Spleen (tissue), 11 donors: Measurements from ENCODE around the gene OR2V2. TPM values are rescaled to one million over a fixed set of nuclear protein-coding genes. Genes with fewer than 3 reads are reported as not detected.

ENCODE experiments used
- DNase-seq: peaks from one replicate; pipeline ENCODE4 v3.0.0-alpha.2; 2020
- H3K27ac ChIP-seq, 8 donors: fragments of 200-600 bp; sonication (generic) in 7 of 8; 1 replicate in 4 of 8; 2 replicates in 4 of 8; pipeline versions ENCODE4 v1.5.0 to v1.8.0; 2016 to 2021; ENCODE audit warnings: inconsistent platforms in 4 of 8, mild to moderate bottlenecking in 4 of 8, moderate library complexity in 1 of 8
- H3K27me3 ChIP-seq, 7 donors: fragments of 200-600 bp; sonication (generic) in 6 of 7; replicated peaks in 1 of 7; 1 replicate in 4 of 7; 2 replicates in 3 of 7; pipeline versions ENCODE4 v1.5.0 to v1.8.0; 2016 to 2021; ENCODE audit warnings: inconsistent platforms in 3 of 7, mild to moderate bottlenecking in 1 of 7
- H3K36me3 ChIP-seq, 6 donors: fragments of 200-600 bp; sonication (generic) in 5 of 6; 1 replicate in 4 of 6; 2 replicates in 2 of 6; pipeline versions ENCODE4 v1.5.0 to v1.8.0; 2016 to 2021; ENCODE audit warnings: inconsistent platforms in 2 of 6
- H3K4me1 ChIP-seq, 6 donors: fragments of 200-600 bp; sonication (generic) in 5 of 6; 1 replicate in 3 of 6; 2 replicates in 3 of 6; pipeline versions ENCODE4 v1.5.0 to v1.8.0; 2016 to 2021; ENCODE audit warnings: inconsistent platforms in 3 of 6
- H3K4me3 ChIP-seq, 8 donors: fragments of 200-600 bp; sonication (generic) in 7 of 8; 1 replicate in 4 of 8; 2 replicates in 4 of 8; pipeline versions ENCODE4 v1.5.0 to v1.8.0; 2016 to 2021; ENCODE audit warnings: inconsistent platforms in 4 of 8, mild to moderate bottlenecking in 4 of 8, moderate library complexity in 2 of 8
- H3K9me3 ChIP-seq, 8 donors: fragments of 200-600 bp; sonication (generic) in 7 of 8; 1 replicate in 4 of 8; 2 replicates in 4 of 8; pipeline versions ENCODE4 v1.5.0 to v1.8.0; 2016 to 2021; ENCODE audit warnings: inconsistent platforms in 4 of 8
- POLR2A ChIP-seq, 3 donors: fragments of 450-650 bp; IDR thresholded peaks; one replicate each; pipeline ENCODE4 v1.5.1; 2017; ENCODE audit warnings: antibody characterized with exemption in 3 of 3, mild to moderate bottlenecking in 1 of 3
- POLR2AphosphoS5 ChIP-seq, 3 donors: sonication (generic); formaldehyde crosslinking; IDR thresholded peaks; one replicate each; pipeline ENCODE4 v1.5.1; 2017; ENCODE audit warnings: antibody characterized with exemption in 3 of 3
- WGBS, 5 donors: extraction: QIAGEN DNeasy Blood & Tissue Kit in 3 of 5; methylation state at CpG; one replicate each; pipeline versions ENCODE4 v1.1.5 to v1.1.7; 2013 to 2018; 5-methylcytosine and 5-hydroxymethylcytosine counted together
- intact Hi-C: fragments of 100-400 bp; cut with DNase I; formaldehyde crosslinking; loops from one replicate; pipeline ENCODE4 v1.15.0; 2023; ENCODE audit warnings: low total_unique reads
- polyA plus RNA-seq, 3 donors: library from polyadenylated mRNA; stranded (reverse); fragments of 200-250 nt; gene quantifications; one replicate each; pipeline ENCODE4 v1.2.1, GENCODE V29; 2013
- total RNA-seq, 7 donors: library from RNA; depleted of rRNA in 3 of 7; stranded (reverse); fragments of >200 nt in 3 of 7; fragmentation: NEBNext Ultra II Directional in 4 of 7; extraction: Animal tissue kit (Norgen Biotek cat#: 25700) in 4 of 7; gene quantifications; one replicate each; pipeline versions ENCODE4 v1.1.0 to v1.2.1, GENCODE V29; 2016 to 2021
- TF ChIP-seq, protein P1 (sequence below), 11 experiments: fragments of 200-600 bp in 7 of 11; fragments of 450-650 bp in 4 of 11; sonication (generic) in 4 of 11; IDR thresholded peaks in 8 of 11; conservative IDR thresholded peaks in 3 of 11; 1 replicate in 7 of 11; 2 replicates in 4 of 11; pipeline versions ENCODE4 v1.4.0 to v1.8.0; 2016 to 2021; ENCODE audit warnings: antibody characterized with exemption in 11 of 11, inconsistent platforms in 4 of 11, mild to moderate bottlenecking in 1 of 11
- donor health status: healthy with polysubstance abuse.
- donor health status: DM: no; HTN: no; CAD: no; lungs with moderate emphysema.
- donor health status: DM: no; HTN: no; CAD: no.
- donor health status: Bipolar disorder and iron deficiency.
- donor health status: healthy.
- donor health status: DM: no; HTN: no; CAD: no.
- donor health status: DM: yes; HTN: yes; CAD: no.

Gene OR2V2
- total and polyA plus RNA-seq, 10 donors, result not detected

DNA sequence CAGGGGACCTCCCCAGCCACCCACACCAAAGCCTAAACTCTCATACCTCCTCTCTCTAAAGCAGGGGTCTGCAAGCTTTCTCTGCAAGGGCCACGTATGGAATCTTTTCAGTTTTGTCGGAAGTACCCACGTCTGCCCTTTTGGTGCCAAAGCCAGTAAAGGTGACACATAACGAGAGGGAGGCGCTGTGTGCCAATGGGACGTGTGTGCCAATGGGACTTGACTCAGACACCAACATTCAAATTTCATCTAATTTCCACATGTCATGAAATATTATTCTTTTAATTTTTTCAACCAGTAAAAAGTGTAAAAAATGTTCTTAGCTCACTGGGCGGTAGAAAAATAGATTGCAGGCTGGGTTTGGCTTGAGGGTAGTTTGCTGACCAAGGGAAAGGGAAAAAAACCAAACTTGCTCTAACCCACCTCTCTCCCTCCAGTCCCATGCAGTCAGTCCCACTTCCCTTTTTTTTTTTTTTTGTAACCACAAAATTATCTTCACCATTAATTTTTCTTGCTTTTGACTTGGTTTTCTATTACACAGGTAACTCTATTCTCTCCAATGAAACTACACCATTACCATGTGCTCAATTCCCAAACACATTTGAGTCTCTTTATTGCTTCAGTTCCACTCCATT is 41.9 kb upstream of the OR2V2 start:
- no peak overlapping the region for H3K4me3 ChIP-seq
- 45 to 72% (median 62%) methylated on average over 7 of the region's 7 CpGs for WGBS, 5 donors
- H3K27ac ChIP-seq, result no peak overlapping the region
- H3K36me3 ChIP-seq, result no peaks in the 10 kb centered on the region
- TF ChIP-seq POLR2AphosphoS5 (IDR thresholded peaks at IDR 0.05) (no peak), POLR2A (IDR thresholded peaks at IDR 0.05) (no peak)
- TF ChIP-seq, protein P1, sequence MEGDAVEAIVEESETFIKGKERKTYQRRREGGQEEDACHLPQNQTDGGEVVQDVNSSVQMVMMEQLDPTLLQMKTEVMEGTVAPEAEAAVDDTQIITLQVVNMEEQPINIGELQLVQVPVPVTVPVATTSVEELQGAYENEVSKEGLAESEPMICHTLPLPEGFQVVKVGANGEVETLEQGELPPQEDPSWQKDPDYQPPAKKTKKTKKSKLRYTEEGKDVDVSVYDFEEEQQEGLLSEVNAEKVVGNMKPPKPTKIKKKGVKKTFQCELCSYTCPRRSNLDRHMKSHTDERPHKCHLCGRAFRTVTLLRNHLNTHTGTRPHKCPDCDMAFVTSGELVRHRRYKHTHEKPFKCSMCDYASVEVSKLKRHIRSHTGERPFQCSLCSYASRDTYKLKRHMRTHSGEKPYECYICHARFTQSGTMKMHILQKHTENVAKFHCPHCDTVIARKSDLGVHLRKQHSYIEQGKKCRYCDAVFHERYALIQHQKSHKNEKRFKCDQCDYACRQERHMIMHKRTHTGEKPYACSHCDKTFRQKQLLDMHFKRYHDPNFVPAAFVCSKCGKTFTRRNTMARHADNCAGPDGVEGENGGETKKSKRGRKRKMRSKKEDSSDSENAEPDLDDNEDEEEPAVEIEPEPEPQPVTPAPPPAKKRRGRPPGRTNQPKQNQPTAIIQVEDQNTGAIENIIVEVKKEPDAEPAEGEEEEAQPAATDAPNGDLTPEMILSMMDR (IDR thresholded peaks at IDR 0.05 in 8 of 11, conservative IDR thresholded peaks at IDR 0.05 in 3 of 11), result no peak
- H3K4me1 ChIP-seq, result peaks cover 0 to 5% (median under 1%) of the 10 kb centered on the region in 6 donors
- H3K9me3 ChIP-seq, result no peaks in the 10 kb centered on the region
- no peak for DNase-seq
- intact Hi-C loops, result no loop called here
- peaks cover 3 to 75% (median 24%) of the 10 kb centered on the region in 7 donors for H3K27me3 ChIP-seq

- no peaks in the 10 kb centered on the region for H3K9me3 ChIP-seq
- no peak overlapping the region for H3K4me3 ChIP-seq
- peaks cover 0 to 4% (median 0%) of the 10 kb centered on the region in 6 donors for H3K4me1 ChIP-seq
- no peak for DNase-seq
- TF ChIP-seq, protein P1 (IDR thresholded peaks at IDR 0.05 in 8 of 11, conservative IDR thresholded peaks at IDR 0.05 in 3 of 11), result no peak
- TF ChIP-seq POLR2A (IDR thresholded peaks at IDR 0.05) (no peak), POLR2AphosphoS5 (IDR thresholded peaks at IDR 0.05) (no peak)
- intact Hi-C loops, result no loop called here
- no peaks in the 10 kb centered on the region for H3K36me3 ChIP-seq
- H3K27ac ChIP-seq, result no peak overlapping the region
- 74 to 81% (median 78%) methylated on average over 9 of the region's 9 CpGs for WGBS, 5 donors
- peaks cover 3 to 92% (median 24%) of the 10 kb centered on the region in 7 donors for H3K27me3 ChIP-seq
Measured at GRCh38 chr5:181107699-181108098, 39.7 kb upstream of the OR2V2 start.

- Histone ChIP-seq H3K4me1 (peaks cover 0 to 4% (median 0%) of the 10 kb centered on the region in 6 donors), H3K27ac (no peak overlapping the region), H3K27me3 (peaks cover 3 to 95% (median 24%) of the 10 kb centered on the region in 7 donors), H3K4me3 (no peak overlapping the region), H3K36me3 (no peaks in the 10 kb centered on the region), H3K9me3 (no peaks in the 10 kb centered on the region)
- DNase-seq, result no peak
- WGBS, 5 donors, result 71 to 82% (median 73%) methylated on average over 13 to 14 of the region's 14 CpGs
- TF ChIP-seq, protein P1 (IDR thresholded peaks at IDR 0.05 in 8 of 11, conservative IDR thresholded peaks at IDR 0.05 in 3 of 11), result no peak
- TF ChIP-seq POLR2A (IDR thresholded peaks at IDR 0.05) (no peak), POLR2AphosphoS5 (IDR thresholded peaks at IDR 0.05) (no peak)
- intact Hi-C loops, result no loop called here
Measured at GRCh38 chr5:181108578-181109165, 38.7 kb upstream of the OR2V2 start.

GRCh38 chr5:181109489-181110013 is 37.8 kb upstream of the OR2V2 start:
- H3K27me3 ChIP-seq, result peaks cover 3 to 98% (median 27%) of the 10 kb centered on the region in 7 donors

More at GRCh38 chr5:181109489-181110013, 37.8 kb upstream of the OR2V2 start:
- peaks cover 0 to 3% (median 0%) of the 10 kb centered on the region in 6 donors for H3K4me1 ChIP-seq
- 46 to 58% (median 55%) methylated on average over 7 to 11 of the region's 11 CpGs for WGBS, 5 donors
- no peak for DNase-seq
- H3K27ac ChIP-seq, result no peak overlapping the region
- TF ChIP-seq, protein P1 (IDR thresholded peaks at IDR 0.05 in 8 of 11, conservative IDR thresholded peaks at IDR 0.05 in 3 of 11), result no peak
- TF ChIP-seq POLR2A (IDR thresholded peaks at IDR 0.05) (no peak), POLR2AphosphoS5 (IDR thresholded peaks at IDR 0.05) (no peak)
- no peaks in the 10 kb centered on the region for H3K36me3 ChIP-seq
- peaks cover 0 to 8% (median 0%) of the 10 kb centered on the region in 8 donors for H3K9me3 ChIP-seq
- H3K4me3 ChIP-seq, result no peak overlapping the region
- intact Hi-C loops, result no loop called here
